Left ventricle myocardium inferior (tissue), 1 donor: ENCODE results near the gene CCDC32. TPM values are rescaled to one million over a fixed set of nuclear protein-coding genes. Genes with fewer than 3 reads are reported as not detected.

ENCODE experiments used
- DNase-seq: peaks from one replicate; pipeline ENCODE4 v3.0.0-alpha.2; 2020
- H3K27ac ChIP-seq: fragments of 200-600 bp; replicated peaks from 2 replicates; pipeline ENCODE4 v1.8.0; 2021
- H3K27me3 ChIP-seq: fragments of 200-600 bp; 2 replicates; pipeline ENCODE4 v1.8.0; 2021; ENCODE audit warnings: low read depth
- H3K36me3 ChIP-seq: fragments of 200-600 bp; 2 replicates; pipeline ENCODE4 v1.8.0; 2021
- H3K4me1 ChIP-seq: fragments of 200-600 bp; 2 replicates; pipeline ENCODE4 v1.8.0; 2021
- H3K4me3 ChIP-seq: fragments of 200-600 bp; 2 replicates; pipeline ENCODE4 v1.8.0; 2021; ENCODE audit warnings: mild to moderate bottlenecking, moderate library complexity
- H3K9me3 ChIP-seq: fragments of 200-600 bp; replicated peaks from 2 replicates; pipeline ENCODE4 v1.8.0; 2021
- intact Hi-C: fragments of 100-400 bp; cut with micrococcal nuclease; formaldehyde crosslinking; loops from one replicate; pipeline ENCODE4 v1.11.0; 2022
- total RNA-seq: library from RNA; stranded (reverse); fragmentation: NEBNext Ultra II Directional; extraction: Animal tissue kit (Norgen Biotek cat#: 25700); gene quantifications from one replicate; pipeline ENCODE4 v1.2.1, GENCODE V29; 2021
- TF ChIP-seq, protein P1 (sequence below): fragments of 200-600 bp; IDR thresholded peaks from 2 replicates; pipeline ENCODE4 v1.8.0; 2021; ENCODE audit warnings: antibody characterized with exemption, mild to moderate bottlenecking, borderline replicate concordance
- donor health status: DM: no; HTN: yes; CAD: no; lungs with severe emphysema.

Gene CCDC32
- total RNA-seq, 1 donor from 2014 or later: 24.1 TPM

DNA sequence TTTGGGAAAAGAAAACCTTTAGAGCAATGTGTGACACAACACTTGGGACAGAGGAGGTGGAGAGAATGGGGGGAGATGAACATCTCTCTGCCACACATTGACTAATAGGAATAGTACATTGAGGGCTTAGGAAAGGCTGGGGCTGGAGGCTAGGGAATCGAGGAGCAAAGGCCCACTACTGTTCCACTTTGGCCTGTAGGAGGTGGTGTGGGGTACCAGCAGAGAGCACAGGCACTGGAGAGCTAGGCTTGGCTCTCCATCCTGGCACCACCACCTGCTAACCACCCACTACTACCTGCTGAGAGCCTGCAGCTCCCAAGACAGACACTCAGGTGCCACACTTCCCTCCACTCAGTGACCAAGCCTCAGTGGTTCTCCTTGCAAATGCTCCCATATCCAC, 19.4 kb downstream of the CCDC32 start:
- DNase-seq: no peak
- intact Hi-C loops: no loop called here
- Histone ChIP-seq H3K36me3 (peaks cover 6% of the 10 kb centered on the region), H3K27ac (no peak overlapping the region), H3K4me1 (peaks cover 32% of the 10 kb centered on the region), H3K27me3 (no peaks in the 10 kb centered on the region), H3K9me3 (no peaks in the 10 kb centered on the region), H3K4me3 (no peak overlapping the region)
- TF ChIP-seq, protein P1, sequence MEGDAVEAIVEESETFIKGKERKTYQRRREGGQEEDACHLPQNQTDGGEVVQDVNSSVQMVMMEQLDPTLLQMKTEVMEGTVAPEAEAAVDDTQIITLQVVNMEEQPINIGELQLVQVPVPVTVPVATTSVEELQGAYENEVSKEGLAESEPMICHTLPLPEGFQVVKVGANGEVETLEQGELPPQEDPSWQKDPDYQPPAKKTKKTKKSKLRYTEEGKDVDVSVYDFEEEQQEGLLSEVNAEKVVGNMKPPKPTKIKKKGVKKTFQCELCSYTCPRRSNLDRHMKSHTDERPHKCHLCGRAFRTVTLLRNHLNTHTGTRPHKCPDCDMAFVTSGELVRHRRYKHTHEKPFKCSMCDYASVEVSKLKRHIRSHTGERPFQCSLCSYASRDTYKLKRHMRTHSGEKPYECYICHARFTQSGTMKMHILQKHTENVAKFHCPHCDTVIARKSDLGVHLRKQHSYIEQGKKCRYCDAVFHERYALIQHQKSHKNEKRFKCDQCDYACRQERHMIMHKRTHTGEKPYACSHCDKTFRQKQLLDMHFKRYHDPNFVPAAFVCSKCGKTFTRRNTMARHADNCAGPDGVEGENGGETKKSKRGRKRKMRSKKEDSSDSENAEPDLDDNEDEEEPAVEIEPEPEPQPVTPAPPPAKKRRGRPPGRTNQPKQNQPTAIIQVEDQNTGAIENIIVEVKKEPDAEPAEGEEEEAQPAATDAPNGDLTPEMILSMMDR: no peak

DNA sequence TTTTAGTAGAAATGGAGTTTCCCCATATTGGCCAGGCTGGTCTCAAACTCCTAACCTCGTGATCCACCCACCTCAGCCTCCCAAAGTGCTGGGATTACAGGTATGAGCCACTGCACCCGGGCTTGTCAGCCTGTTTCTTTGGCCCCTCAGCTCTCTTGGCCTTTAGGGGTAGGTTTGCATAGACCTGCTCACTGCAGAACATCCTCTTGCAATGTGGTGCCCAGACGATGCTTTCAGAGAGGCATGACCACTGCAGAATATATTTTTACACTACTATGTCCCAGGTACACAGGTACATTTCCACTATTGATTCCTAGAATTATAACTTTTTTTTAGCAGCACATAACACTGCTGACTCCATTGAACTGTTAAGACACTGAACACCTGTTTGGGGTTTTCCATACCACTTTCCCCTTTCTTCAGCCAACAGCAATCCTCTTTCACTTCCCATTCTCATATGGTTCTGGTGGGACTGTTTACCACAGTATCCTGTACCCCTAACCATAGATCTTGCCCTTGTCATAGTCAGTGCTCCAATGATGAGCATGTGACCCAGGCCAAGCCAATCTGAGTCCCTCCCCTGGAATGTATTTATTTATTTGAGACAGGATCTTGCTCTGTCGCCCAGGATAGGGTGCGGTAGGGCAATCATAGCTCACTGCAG, 21.1 kb downstream of the CCDC32 start:
- Histone ChIP-seq H3K36me3 (peaks cover 6% of the 10 kb centered on the region), H3K9me3 (no peaks in the 10 kb centered on the region), H3K4me3 (no peak overlapping the region), H3K4me1 (peaks cover 19% of the 10 kb centered on the region), H3K27ac (no peak overlapping the region), H3K27me3 (no peaks in the 10 kb centered on the region)
- no peak for DNase-seq
- TF ChIP-seq, protein P1: no peak
- intact Hi-C loops: no loop called here

DNA sequence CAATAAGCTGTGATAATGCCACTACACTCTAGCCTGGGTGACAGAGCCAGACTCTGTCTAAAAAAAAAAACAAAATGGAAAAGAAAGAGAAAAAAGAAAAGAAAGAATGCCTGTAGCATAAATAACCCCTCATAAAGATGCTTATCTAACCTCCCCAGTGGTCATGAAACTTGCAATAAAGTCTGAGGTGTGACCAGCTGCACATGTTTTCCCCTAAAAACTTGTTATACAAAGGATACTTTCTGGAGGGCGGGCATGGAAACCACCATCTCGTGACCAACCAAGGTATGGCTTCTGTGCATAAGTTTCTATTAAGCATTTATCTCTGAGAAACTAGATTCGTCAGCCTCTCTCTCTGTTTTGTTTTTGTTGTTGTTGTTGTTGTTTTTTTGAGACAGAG, 21.8 kb downstream of the CCDC32 start:
- Histone ChIP-seq H3K36me3 (peaks cover 6% of the 10 kb centered on the region), H3K4me1 (peaks cover 12% of the 10 kb centered on the region), H3K27ac (no peak overlapping the region), H3K9me3 (no peaks in the 10 kb centered on the region), H3K27me3 (no peaks in the 10 kb centered on the region), H3K4me3 (no peak overlapping the region)
- TF ChIP-seq, protein P1: no peak
- no peak for DNase-seq
- intact Hi-C loops: no loop called here

DNA sequence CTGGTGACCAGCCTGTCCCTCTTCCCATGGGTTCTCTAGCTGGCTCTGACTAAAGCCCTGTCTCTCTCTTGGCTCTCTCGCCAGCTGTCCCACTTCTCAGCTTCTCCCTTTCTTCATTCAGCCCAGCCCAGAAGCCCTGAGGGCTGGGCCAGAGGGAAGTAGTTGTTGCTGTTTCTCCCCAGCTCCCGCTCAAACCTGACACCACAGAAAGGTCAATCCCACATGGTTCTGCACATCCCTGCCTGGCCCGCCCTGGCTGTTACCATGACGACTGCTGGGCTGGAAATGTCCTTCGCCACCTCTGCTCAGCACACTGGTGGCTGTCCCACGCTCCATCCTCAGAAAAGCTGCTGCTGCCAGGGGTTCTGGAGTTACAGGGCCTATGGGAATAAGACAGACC, 25.9 kb downstream of the CCDC32 start:
- Histone ChIP-seq H3K27ac (no peak overlapping the region), H3K27me3 (no peaks in the 10 kb centered on the region), H3K36me3 (no peaks in the 10 kb centered on the region), H3K4me3 (no peak overlapping the region), H3K4me1 (peaks cover 17% of the 10 kb centered on the region), H3K9me3 (no peaks in the 10 kb centered on the region)
- intact Hi-C loops: no loop called here
- no peak for DNase-seq
- TF ChIP-seq, protein P1: no peak

DNA sequence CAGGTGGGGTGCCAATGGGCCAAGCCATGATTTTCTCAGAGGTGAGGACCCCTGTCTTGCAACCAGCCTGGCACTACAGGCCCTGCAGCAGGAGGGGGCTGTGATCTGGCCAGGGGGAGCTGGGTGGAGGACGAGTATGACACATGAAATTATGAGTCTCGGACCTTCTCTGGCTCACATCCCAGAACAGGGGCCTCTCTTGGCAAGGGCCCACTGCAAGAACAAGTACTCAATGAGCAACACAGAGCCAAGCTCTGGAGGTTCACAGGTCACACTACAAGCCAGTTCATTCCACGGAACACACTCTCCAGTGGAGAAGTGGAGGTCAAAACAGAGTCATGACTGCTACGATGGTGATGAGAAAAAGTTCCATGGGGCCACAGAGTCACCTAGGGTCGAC, 28.3 kb downstream of the CCDC32 start:
- Histone ChIP-seq H3K4me3 (no peak overlapping the region), H3K4me1 (peaks cover 17% of the 10 kb centered on the region), H3K27ac (no peak overlapping the region), H3K27me3 (no peaks in the 10 kb centered on the region), H3K9me3 (no peaks in the 10 kb centered on the region), H3K36me3 (no peaks in the 10 kb centered on the region)
- TF ChIP-seq, protein P1: no peak
- no peak for DNase-seq
- intact Hi-C loops: no loop called here

DNA sequence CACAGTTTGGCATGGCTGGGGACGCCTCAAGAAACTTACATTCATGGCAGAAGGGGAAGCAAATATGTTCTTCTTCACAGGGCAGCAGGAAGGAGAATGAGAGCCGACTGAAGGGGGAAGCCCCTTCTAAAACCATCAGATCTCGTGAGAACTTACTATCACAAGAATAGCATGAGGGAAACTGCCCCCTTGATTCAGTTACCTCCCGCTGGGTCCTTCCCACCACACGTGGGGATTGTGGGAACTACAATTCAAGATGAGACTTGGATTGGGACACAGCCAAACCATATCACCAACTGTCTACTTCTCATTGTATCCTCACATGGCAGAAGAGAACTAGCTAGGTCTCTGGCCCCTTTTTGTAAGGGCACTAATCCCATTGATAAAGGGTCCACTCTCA, 30.5 kb downstream of the CCDC32 start:
- DNase-seq: no peak
- TF ChIP-seq, protein P1: no peak
- no peaks in the 10 kb centered on the region for H3K9me3 ChIP-seq
- intact Hi-C loops: no loop called here
- no peak overlapping the region for H3K27ac ChIP-seq
- H3K36me3 ChIP-seq: no peaks in the 10 kb centered on the region
- H3K4me3 ChIP-seq: no peak overlapping the region
- H3K27me3 ChIP-seq: no peaks in the 10 kb centered on the region
- H3K4me1 ChIP-seq: peaks cover 17% of the 10 kb centered on the region
